Measurements from ENCODE around the gene ARRDC1.
"Not testable (repeated sequence)": the region's sequence is repeated elsewhere in the genome, so short reads cannot be mapped to it uniquely, and the experiment has no call there.

Gene ARRDC1

GRCh38 chr9:137626464-137626863 is 21.0 kb downstream of the ARRDC1 start:
- DNase-seq (ENCODE audit: extremely low read depth, low read depth) = no peak
- TF ChIP-seq, protein P1, sequence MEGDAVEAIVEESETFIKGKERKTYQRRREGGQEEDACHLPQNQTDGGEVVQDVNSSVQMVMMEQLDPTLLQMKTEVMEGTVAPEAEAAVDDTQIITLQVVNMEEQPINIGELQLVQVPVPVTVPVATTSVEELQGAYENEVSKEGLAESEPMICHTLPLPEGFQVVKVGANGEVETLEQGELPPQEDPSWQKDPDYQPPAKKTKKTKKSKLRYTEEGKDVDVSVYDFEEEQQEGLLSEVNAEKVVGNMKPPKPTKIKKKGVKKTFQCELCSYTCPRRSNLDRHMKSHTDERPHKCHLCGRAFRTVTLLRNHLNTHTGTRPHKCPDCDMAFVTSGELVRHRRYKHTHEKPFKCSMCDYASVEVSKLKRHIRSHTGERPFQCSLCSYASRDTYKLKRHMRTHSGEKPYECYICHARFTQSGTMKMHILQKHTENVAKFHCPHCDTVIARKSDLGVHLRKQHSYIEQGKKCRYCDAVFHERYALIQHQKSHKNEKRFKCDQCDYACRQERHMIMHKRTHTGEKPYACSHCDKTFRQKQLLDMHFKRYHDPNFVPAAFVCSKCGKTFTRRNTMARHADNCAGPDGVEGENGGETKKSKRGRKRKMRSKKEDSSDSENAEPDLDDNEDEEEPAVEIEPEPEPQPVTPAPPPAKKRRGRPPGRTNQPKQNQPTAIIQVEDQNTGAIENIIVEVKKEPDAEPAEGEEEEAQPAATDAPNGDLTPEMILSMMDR (IDR thresholded peaks at IDR 0.05; ENCODE audit: low read depth, low read length) = no peak

DNA sequence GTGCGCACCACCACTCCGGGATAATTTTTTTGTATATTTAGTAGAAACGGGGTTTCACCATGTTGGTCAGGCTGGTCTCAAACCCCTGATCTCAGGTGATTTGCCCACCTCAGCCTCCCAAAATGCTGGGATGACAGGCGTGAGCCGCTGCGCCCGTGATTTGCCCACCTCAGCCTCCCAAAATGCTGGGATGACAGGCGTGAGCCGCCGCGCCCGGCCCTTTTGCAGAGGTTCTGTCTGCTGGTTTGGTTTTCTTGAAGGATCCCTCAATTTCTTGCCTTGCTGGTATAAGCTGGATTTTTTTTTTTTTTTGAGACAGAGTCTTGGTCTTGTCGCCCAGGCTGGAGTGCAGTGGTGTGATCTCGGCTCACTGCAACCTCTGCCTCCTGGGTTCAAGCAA is 21.9 kb downstream of the ARRDC1 start:
- not testable (repeated sequence) for DNase-seq (ENCODE audit: extremely low read depth, low read depth)

DNA sequence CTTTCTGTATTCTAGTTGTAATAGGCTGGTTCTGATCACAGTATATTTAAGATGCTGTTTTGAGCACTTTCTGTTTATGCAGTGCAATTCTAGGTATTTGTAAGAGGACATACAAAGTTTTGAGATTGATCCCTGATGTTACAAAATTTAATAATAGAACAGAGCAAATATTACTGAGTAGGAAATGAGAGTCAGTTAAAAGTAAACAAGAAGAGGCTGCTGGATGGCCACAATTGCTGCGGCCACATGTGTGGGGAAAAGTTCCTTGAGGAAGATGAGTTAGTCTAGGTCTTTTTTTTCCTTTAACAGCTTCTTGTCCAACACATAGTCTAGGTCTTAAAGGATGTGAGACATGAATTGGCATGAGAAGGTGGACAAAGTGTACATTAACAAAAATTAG is 24.6 kb downstream of the ARRDC1 start:
- TF ChIP-seq, protein P1 (IDR thresholded peaks at IDR 0.05; ENCODE audit: low read depth, low read length) = no peak
- no peak for DNase-seq (ENCODE audit: extremely low read depth, low read depth)

DNA sequence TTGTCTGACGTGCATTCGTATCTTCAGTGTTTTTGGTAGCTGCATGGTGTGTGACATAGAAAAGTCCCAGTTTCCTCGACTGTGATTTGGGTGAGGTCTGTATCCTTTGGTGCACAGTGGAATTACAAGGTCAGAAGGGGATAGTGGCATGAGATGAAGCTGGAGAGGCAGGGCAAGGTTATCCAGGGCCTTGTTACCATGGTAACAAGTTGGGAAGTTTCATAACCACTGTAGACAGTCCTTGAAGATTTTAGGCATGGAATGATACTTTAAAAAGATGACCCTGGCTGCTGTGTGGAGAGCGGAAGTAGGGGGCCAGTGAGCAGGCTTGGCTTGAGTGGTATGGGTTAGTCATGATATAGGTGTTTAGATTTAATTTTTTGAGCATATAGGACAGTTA is 25.2 kb downstream of the ARRDC1 start:
- TF ChIP-seq, protein P1 (IDR thresholded peaks at IDR 0.05; ENCODE audit: low read depth, low read length) = no peak
- no peak for DNase-seq (ENCODE audit: extremely low read depth, low read depth)

DNA sequence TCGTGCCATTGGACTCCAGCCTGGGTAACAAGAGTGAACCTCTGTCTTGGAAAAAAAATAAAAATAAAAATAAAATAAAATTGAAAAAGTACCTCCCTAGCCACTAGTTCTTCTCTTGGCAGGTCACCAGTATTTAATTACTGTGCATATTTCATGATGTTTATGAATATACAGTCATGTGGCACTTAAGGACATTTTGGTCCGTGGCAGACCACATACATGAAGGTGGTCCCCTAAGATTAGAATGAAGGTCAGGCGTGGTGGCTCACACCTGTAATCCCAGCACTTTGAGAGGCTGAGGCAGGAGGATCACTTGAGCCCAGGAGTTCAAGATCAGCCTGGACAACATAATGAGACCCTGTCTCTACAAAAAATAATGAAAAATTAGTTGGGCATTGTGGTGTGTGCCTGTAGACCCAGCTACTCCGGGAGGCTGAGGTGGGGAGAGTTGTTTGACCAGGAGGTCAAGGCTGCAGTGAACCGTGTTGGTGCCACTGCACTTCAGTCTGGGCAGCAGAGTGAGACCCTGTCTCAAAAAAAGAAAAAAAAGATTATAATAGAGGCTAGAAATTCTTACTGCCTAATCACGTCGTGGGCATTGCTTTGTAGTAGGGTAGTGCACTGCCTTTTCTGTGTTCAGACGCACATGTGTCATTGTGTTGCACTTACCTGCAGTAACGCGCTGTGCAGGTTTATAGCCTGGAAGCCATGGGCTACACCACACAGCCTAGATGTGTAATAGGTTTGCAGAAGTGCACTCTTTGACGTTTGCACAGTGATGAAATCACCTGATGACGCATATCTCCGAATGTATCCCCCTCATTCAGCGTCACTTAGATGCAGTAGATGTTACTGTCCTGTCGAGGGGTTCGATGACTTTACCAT is 26.1 kb downstream of the ARRDC1 start:
- DNase-seq (ENCODE audit: extremely low read depth, low read depth) = no peak
- TF ChIP-seq, protein P1 (IDR thresholded peaks at IDR 0.05; ENCODE audit: low read depth, low read length) = no peak

DNA sequence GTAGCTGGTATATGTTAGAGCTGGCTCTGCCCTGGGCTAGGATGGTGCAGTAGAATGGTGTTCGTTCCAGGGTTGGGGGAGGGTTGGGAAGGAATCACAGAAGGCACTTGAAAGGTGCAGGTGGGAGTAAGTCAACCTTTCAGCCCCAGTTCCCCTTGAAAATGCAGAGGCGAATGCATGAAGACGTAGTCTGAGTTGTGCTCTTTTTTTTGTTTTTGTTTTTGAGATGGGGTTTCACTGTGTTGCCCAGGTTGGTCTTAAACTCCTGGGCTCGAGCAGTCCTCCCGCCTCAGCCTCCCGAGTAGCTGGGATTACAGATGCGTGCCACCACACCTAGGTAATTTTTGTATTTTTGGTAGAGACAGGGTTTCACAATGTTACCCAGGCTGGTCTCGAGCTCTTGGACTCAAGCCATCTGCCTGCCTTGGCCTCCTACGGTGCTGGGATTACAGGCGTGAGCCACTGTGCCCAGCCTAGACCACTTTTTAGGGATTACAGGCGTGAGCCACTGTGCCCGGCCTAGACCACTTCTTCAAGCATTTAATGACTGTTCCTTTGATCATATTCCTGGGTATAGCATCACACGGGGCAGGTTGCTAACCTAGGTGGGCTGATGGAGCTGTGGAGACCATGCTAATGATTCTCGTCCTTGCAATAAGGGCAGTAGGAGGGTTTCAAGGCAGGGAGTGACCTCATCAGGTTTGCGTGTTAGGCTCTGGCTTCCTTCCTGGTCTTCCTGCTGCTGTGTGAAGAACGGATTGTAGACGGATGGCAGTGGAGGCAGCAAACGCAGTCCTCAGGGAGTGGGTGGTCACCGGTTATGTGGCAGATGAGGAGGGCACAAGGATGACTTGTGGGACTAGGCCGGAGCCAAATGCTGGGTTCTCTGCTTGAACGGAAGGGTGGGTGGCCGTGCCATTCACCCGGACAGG is 27.0 kb downstream of the ARRDC1 start:
- TF ChIP-seq, protein P1 (IDR thresholded peaks at IDR 0.05; ENCODE audit: low read depth, low read length) = no peak

DNA sequence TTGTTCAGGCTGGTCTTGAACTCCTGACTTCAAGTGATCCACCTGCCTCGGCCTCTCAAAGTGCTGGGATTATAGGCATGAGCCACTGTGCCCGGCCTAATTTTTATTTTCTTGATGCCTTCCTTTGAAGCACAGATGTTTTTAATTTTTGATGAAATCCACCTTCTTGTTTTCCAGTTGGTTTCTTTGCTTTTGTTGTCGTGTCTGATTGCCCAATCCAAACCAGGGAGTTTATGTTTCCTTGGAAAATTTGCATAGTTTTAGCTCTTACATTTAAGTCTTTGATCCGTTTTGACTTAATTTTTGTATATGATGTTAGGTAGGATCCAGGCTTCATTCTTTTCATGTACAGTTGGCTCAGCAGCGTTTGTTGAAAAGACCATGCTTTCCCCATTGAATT is 28.5 kb downstream of the ARRDC1 start:
- TF ChIP-seq, protein P1 (IDR thresholded peaks at IDR 0.05; ENCODE audit: low read depth, low read length) = no peak
- DNase-seq (ENCODE audit: extremely low read depth, low read depth) = no peak

More for the DNA sequence above, 27.0 kb downstream of the ARRDC1 start:
- no peak for DNase-seq (ENCODE audit: extremely low read depth, low read depth)
